Tibial nerve (tissue), 4 donors: ENCODE results near the gene TMEM82. TPM values are rescaled to one million over a fixed set of nuclear protein-coding genes. Genes with fewer than 3 reads are reported as not detected.
"Not testable (repeated sequence)": the region's sequence is repeated elsewhere in the genome, so short reads cannot be mapped to it uniquely, and the experiment has no call there.

Experiments used
- DNase-seq, 2 donors: peaks; one replicate each; pipeline ENCODE4 v3.0.0-alpha.2; 2019; ENCODE audit warnings: low spot score in 2 of 2
- H3K27ac ChIP-seq, 4 donors: fragments of 200-600 bp; sonication (generic) in 3 of 4; one replicate each; pipeline ENCODE4 v1.5.1; 2017 to 2019; ENCODE audit warnings: mild to moderate bottlenecking in 1 of 4
- H3K27me3 ChIP-seq, 2 donors: fragments of 200-600 bp; sonication (generic) in 1 of 2; one replicate each; pipeline versions ENCODE4 v1.5.1 to v1.6.0; 2017 to 2019
- H3K36me3 ChIP-seq, 3 donors: fragments of 200-600 bp; sonication (generic); one replicate each; pipeline ENCODE4 v1.5.1; 2018 to 2019
- H3K4me1 ChIP-seq, 4 donors: fragments of 200-600 bp; sonication (generic) in 3 of 4; one replicate each; pipeline ENCODE4 v1.5.1; 2017 to 2019
- H3K4me3 ChIP-seq, 4 donors: fragments of 200-600 bp; sonication (generic) in 3 of 4; one replicate each; pipeline ENCODE4 v1.5.1; 2017 to 2019; ENCODE audit warnings: mild to moderate bottlenecking in 1 of 4, moderate library complexity in 1 of 4
- H3K9me3 ChIP-seq, 4 donors: fragments of 200-600 bp; sonication (generic) in 3 of 4; one replicate each; pipeline ENCODE4 v1.5.1; 2017 to 2019
- CTCF ChIP-seq, 5 experiments: fragments of 200-600 bp in 3 of 5; fragments of 450-650 bp in 2 of 5; sonication (generic) in 3 of 5; IDR thresholded peaks; one replicate each; pipeline ENCODE4 v1.5.1; 2016 to 2019; ENCODE audit warnings: antibody characterized with exemption in 5 of 5, mild to moderate bottlenecking in 3 of 5, moderate library complexity in 2 of 5
- EP300 ChIP-seq, 2 donors: sonication (generic); formaldehyde crosslinking; IDR thresholded peaks; one replicate each; pipeline ENCODE4 v1.6.1; 2017; ENCODE audit warnings: antibody characterized with exemption in 2 of 2, mild to moderate bottlenecking in 1 of 2
- POLR2A ChIP-seq, 2 donors: fragments of 450-650 bp; IDR thresholded peaks; one replicate each; pipeline ENCODE4 v1.6.1; 2017; ENCODE audit warnings: antibody characterized with exemption in 2 of 2, mild to moderate bottlenecking in 2 of 2, moderate library complexity in 2 of 2
- WGBS, 2 donors: methylation state at CpG; one replicate each; pipeline ENCODE4 v1.1.5; 2018; 5-methylcytosine and 5-hydroxymethylcytosine counted together
- total RNA-seq, 4 donors: library from RNA; depleted of rRNA; stranded (reverse); fragments of >200 nt; gene quantifications; one replicate each; pipeline ENCODE4 v1.1.0, GENCODE V29; 2016

TMEM82 gene
- total RNA-seq = not detected

GRCh38 chr1:15742339-15742801, at the start of gene TMEM82:
TSS of gene TMEM82 (plus strand) at chr1:15742499. CDS start at chr1:15742560, 61 bp downstream.
- Histone ChIP-seq H3K27me3 (no peaks in the 10 kb centered on the region), H3K9me3 (no peaks in the 10 kb centered on the region), H3K36me3 (peaks cover 0 to 24% (median 0%) of the 10 kb centered on the region in 3 donors), H3K4me1 (peaks cover 0 to 18% (median 1%) of the 10 kb centered on the region in 4 donors), H3K4me3 (no peak within 1 kb of the TSS), H3K27ac (peak within 1 kb of the TSS in 1 of 4 donors; percentile 62)
- WGBS, 2 donors = 27 to 40% methylated on average over 14 of the region's 14 CpGs
- TF ChIP-seq CTCF (IDR thresholded peaks at IDR 0.05) = no peak
- no peak for TF ChIP-seq POLR2A (IDR thresholded peaks at IDR 0.05)
- TF ChIP-seq EP300 (IDR thresholded peaks at IDR 0.05) = no peak
- no peak for DNase-seq

- no peaks in the 10 kb centered on the region for H3K27me3 ChIP-seq
- peak overlapping the region in 1 of 4 donors; percentile 32 for H3K27ac ChIP-seq
- 84 to 90% methylated on average over 5 of the region's 5 CpGs for WGBS, 2 donors
- no peak overlapping the region for H3K4me3 ChIP-seq
- peaks cover 0 to 17% (median 0%) of the 10 kb centered on the region in 3 donors for H3K36me3 ChIP-seq
- DNase-seq = no peak
- H3K9me3 ChIP-seq = no peaks in the 10 kb centered on the region
- H3K4me1 ChIP-seq = peaks cover 0 to 70% (median 34%) of the 10 kb centered on the region in 4 donors
- TF ChIP-seq CTCF (IDR thresholded peaks at IDR 0.05) (no peak), EP300 (IDR thresholded peaks at IDR 0.05) (no peak)
These were observed 48.9 kb upstream of the TMEM82 start for GRCh38 chr1:15693371-15693770.

GRCh38 chr1:15696956-15697521, 45.3 kb upstream of the TMEM82 start:
- 54 to 60% methylated on average over 10 of the region's 10 CpGs for WGBS, 2 donors
- no peak for DNase-seq

GRCh38 chr1:15698201-15698600, 44.1 kb upstream of the TMEM82 start:
- DNase-seq = no peak
- Histone ChIP-seq H3K36me3 (peaks cover 0 to 7% (median 0%) of the 10 kb centered on the region in 3 donors), H3K27ac (peak overlapping the region in 1 of 4 donors; percentile 7), H3K4me3 (no peak overlapping the region), H3K27me3 (no peaks in the 10 kb centered on the region), H3K4me1 (peaks cover 0 to 73% (median 31%) of the 10 kb centered on the region in 4 donors), H3K9me3 (no peaks in the 10 kb centered on the region)
- WGBS, 2 donors = 97 to 100% methylated on average over 2 of the region's 2 CpGs
- no peak for TF ChIP-seq EP300 (IDR thresholded peaks at IDR 0.05)

More at GRCh38 chr1:15696956-15697521, 45.3 kb upstream of the TMEM82 start:
- Histone ChIP-seq H3K27ac (peak overlapping the region in 3 of 4 donors; percentile 59 to 64 (median 62)), H3K4me1 (peaks cover 0 to 71% (median 30%) of the 10 kb centered on the region in 4 donors), H3K36me3 (peaks cover 0 to 7% (median 0%) of the 10 kb centered on the region in 3 donors), H3K27me3 (no peaks in the 10 kb centered on the region), H3K9me3 (no peaks in the 10 kb centered on the region), H3K4me3 (peak overlapping the region in 1 of 4 donors; percentile 9)
- TF ChIP-seq EP300 (IDR thresholded peaks at IDR 0.05) (peak in 1 of 2 donors; percentile 15), CTCF (IDR thresholded peaks at IDR 0.05) (no peak), POLR2A (IDR thresholded peaks at IDR 0.05) (no peak)

GRCh38 chr1:15699321-15699720, 43.0 kb upstream of the TMEM82 start:
- not testable (repeated sequence) for H3K36me3 ChIP-seq, H3K9me3 ChIP-seq, H3K27me3 ChIP-seq, H3K27ac ChIP-seq, H3K4me3 ChIP-seq, DNase-seq
- 95 to 97% methylated on average over 4 of the region's 4 CpGs for WGBS, 2 donors
- peaks cover 0 to 76% (median 38%) of the 10 kb centered on the region in 4 donors for H3K4me1 ChIP-seq

- no peaks in the 10 kb centered on the region for H3K9me3 ChIP-seq
- H3K4me3 ChIP-seq = no peak overlapping the region
- TF ChIP-seq POLR2A (IDR thresholded peaks at IDR 0.05) = no peak
- TF ChIP-seq CTCF (IDR thresholded peaks at IDR 0.05) = no peak
- TF ChIP-seq EP300 (IDR thresholded peaks at IDR 0.05) = no peak
- WGBS, 2 donors = 66 to 74% methylated on average over 6 of the region's 6 CpGs
- no peak for DNase-seq
- peaks cover 0 to 7% (median 0%) of the 10 kb centered on the region in 3 donors for H3K36me3 ChIP-seq
- peaks cover 0 to 81% (median 44%) of the 10 kb centered on the region in 4 donors for H3K4me1 ChIP-seq
- H3K27ac ChIP-seq = peak overlapping the region in 2 of 4 donors; percentile 57 to 97
- H3K27me3 ChIP-seq = no peaks in the 10 kb centered on the region
These were observed 41.8 kb upstream of the TMEM82 start for GRCh38 chr1:15700508-15700907.
